ENCODE results near the gene PLB1.
A peak's percentile ranks its signal among the peaks of the same experiment; 100 is the strongest.
"Not testable (repeated sequence)": the region's sequence is repeated elsewhere in the genome, so short reads cannot be mapped to it uniquely, and the experiment has no call there.

PLB1 gene

DNA sequence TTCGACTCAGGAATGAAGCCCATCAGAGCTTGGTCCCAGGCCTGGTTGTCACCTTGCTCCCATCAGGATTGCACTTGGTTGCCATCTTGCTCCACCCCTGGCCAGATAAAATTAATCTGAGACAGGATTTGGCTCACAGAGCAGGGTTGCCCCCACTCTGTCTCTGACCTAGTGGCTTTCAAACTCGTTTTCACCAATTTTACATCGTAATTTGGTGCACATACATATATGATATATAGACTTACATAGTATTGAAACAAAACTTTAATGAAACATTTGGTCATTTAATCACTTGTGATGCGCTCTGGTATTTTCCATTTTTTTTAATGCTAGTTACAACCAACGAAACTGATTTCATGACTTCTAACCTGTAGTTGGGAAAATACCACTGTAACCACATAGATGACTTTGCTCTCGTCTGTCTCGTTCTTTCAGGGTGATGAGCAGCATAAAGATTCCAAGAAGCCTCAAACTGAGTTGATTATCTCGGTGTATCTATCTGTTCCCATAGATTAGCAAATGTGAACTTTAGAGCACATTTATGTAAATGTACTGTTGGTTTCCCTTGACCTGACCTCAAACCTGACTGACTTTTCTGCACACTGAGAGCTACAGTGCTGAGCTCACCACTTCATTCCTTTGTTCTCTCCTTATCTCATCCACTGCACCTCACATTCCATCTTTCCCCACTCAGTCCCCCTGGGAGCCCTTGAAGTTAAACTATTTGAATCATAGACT is 30.5 kb upstream of the PLB1 start:
- no peak for DNase-seq (ENCODE audit: low read depth)

- DNase-seq (ENCODE audit: low read depth): peak; percentile 58
Measured at GRCh38 chr2:28469304-28469703, 26.6 kb upstream of the PLB1 start.

DNA sequence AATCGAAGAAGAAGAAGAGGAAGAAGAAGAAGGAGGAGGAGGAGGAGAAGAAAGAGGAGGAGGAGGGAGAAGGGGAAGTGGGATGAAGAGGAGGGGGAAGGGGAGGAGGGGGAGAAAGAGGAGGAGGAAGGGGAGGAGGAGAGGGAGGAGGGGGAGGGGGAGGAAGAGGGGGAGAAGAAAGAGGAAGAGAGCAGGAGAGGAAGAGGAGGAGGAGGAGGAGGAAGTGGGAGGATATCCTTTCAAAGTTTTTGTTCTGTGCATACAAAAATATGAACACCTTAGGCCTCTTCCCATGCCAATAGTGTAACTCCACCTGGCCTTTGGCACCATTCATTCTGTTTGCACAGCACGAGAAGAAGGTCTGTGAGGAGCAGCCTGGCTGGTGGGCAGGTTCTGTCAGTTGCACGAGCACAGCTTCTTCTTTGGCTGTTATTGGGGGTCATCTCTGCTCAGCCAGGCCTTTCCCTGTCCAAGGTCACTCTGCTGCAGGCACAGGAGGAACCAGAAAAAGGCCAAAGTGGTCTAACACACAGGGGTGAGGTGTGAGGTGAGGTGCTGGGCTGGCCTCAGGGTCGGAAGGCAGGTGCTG is 25.8 kb upstream of the PLB1 start:
- DNase-seq (ENCODE audit: low read depth): no peak

GRCh38 chr2:28470759-28471158 is 25.1 kb upstream of the PLB1 start:
- DNase-seq (ENCODE audit: low read depth): no peak

GRCh38 chr2:28471214-28471613 is 24.6 kb upstream of the PLB1 start:
- no peak for DNase-seq (ENCODE audit: low read depth)

GRCh38 chr2:28471701-28472236 is 24.1 kb upstream of the PLB1 start:
- DNase-seq (ENCODE audit: low read depth): no peak

GRCh38 chr2:28472641-28473040 is 23.2 kb upstream of the PLB1 start:
- not testable (repeated sequence) for DNase-seq (ENCODE audit: low read depth)

DNA sequence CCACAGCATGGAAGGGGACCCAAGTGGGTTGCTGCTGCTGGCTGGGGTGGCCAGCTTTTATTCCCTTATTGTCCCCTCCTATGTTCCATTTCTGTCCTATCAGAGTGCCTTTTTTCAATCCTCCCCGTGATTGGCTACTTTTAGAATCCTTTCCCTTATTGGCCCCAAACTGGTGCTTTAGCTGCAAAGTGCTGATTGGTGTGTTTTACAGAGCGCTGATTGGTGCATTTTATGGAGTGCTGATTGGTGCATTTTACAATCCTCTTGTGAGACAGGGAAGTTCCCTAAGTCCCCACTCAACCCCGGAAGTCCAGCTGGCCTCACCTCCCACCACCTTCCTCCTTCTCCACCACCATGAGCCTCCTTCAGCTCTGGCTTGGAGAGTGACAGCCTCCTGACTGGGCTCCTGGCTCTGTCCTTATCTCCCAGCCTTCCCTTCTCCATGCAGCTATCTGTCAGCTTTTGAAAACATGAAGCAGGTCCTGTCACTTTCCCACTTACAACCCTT is 20.7 kb upstream of the PLB1 start:
- no peak for DNase-seq (ENCODE audit: low read depth)

GRCh38 chr2:28477087-28477486 is 18.8 kb upstream of the PLB1 start:
- no peak for DNase-seq (ENCODE audit: low read depth)

GRCh38 chr2:28477645-28478044 is 18.2 kb upstream of the PLB1 start:
- DNase-seq (ENCODE audit: low read depth): no peak

DNA sequence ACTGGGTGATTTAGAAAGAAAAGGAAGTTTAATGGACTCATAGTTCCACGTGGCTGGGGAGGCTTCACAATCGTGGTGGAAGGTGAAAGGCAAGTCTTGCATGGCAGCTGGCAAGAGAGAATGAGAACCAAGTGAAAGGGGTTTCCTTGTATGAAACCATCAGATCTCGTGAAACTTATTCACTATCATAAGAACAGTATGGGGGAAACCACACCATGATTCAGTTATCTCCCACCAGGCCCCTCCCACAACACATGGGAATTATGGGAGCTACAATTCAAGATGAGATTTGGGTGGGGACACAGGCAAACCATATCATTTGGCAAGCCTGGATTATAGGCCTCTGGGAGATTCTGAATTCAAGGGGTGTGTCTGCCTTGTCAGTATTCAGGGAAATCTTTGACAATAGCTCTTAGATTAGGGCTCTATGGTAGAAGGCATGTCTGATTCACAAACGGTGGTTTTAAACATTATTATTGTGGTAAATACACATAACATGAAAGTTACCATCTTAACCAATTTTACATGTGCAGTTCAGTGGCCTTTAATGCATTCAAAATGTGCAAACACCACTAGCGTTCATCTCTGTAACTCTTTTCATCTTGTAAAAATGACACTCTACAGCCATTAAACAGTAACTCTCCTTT is 15.3 kb upstream of the PLB1 start:
- no peak for DNase-seq (ENCODE audit: low read depth)

DNA sequence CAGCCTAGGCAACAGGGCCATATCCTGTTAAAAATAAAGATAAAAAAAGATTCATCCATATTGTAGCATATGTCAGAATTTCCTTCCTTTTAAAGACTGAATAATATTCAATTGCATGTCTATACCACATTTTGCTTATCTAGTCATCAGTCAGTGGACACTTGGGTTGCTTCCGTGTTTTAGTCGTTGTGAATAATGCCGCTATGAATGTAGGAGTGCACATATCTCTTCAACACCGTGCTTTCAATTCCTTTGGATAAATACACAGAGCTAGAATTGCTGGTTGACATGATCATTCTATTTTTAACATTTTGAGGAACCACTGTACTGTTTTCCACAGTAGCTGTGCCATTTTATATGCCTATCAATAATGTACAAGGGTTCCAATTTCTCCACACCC is 14.0 kb upstream of the PLB1 start:
- DNase-seq (ENCODE audit: low read depth): no peak

DNA sequence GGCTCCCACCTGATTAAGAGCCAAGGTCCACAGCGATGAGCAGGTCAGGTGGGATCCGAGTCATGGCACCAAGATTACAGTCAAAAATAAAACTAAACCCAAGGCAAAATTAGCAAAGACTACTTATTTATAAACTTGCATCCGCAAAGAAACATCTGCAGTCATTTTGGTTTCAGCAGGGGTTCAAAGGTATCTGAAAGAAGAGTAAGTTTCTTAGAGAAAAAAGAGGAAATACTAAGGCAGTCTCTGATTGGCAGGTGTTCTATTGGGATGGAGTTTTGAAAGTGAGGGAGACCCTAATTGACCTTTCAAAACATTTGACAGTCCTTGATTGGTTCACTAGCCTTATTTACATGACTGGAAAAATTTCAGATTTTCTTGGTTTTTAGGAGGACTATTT is 11.0 kb upstream of the PLB1 start:
- DNase-seq (ENCODE audit: low read depth): no peak

GRCh38 chr2:28486526-28486925 is 9.3 kb upstream of the PLB1 start:
- no peak for DNase-seq (ENCODE audit: low read depth)

GRCh38 chr2:28487258-28487657 is 8.6 kb upstream of the PLB1 start:
- no peak for DNase-seq (ENCODE audit: low read depth)

DNA sequence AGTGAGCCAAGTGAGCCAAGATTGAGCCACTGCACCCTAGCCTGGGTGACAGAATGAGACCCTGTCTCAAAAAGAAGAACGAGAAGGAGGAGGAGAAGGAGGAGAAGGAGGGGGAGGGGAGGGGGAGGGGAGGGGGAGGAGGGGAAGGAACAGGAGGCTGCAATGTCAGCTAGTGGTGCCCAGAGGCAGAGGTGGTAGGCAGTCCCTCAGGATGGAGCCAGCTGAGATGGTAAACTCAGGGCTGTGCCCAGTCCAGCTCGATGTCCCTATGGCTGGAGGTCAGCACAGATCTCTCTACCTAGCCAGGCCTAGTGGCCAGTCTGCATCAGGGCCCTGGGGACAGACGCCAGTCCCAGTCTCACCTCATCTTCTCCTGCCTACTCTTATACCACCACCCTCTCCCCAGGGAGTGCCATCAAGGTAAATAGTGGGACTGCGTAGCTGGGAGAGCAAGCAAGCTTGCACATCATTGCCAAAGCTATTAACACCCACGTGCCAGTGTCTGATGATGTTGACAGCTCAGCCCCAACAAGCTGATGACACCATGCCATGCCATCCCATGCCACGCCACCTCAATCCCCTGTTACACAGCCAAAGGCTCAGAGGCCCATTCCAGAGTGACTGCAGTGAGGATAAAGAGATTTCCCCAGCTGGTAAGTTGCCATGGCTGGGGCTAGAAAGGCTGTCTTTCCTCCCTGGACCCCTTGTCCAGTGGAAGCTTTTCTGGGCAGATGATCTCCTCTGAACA is 7.6 kb upstream of the PLB1 start:
- no peak for DNase-seq (ENCODE audit: low read depth)

DNA sequence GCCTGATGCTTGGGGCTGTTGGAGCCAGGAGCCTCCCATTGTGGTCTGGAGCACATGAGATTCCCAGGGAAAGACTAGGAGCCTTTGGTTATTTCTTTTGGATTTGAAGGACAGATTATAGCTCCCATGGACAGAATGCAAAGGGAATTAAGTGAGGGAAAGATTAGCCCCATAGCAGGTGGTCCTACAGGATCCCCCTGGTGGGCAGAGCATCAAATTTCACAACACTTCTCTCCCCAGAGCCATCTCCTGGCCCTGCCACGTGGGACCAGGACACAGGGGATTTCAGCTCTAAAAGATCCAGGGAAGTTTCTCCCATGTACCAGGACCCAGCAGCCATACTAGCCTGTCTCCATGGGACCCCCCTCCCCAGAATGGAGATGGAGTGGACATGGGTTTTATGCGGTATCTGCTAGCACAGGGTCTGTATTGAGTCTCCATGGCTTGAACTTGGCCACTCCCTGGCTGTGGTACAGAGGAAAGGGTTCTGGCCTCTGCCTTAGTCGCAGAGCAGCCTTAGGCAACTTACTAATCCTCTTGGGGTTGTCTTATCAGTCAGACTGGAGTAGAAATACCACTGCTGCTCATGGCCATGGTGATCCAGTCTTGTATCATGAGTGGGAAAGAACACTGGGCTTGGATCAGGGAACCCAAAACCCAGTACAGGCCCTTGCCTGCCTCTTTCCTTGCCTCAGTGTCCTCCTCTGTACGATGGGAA is 6.8 kb upstream of the PLB1 start:
- no peak for DNase-seq (ENCODE audit: low read depth)

GRCh38 chr2:28490558-28490957 is 5.3 kb upstream of the PLB1 start:
- DNase-seq (ENCODE audit: low read depth): no peak

GRCh38 chr2:28492282-28492681 is 3.6 kb upstream of the PLB1 start:
- no peak for DNase-seq (ENCODE audit: low read depth)

DNA sequence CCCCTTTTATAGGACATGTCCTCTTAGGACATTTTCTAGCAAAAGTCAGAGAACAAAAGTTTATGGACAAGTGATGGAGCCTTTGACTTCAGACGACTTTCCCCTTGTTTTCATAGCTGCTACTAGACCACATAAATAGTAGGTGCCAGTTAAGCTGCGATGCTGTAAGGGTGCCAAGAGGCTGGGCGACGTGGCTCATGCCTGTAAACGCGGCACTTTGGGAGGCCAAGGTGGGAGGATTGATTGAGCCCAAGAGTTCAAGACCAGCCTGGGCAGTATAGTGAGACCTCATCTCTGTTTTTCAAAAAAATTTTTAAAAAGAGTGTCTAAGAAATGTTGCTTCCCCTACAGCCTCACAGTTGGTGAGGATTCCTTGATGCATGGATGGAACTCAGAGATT is 2.2 kb upstream of the PLB1 start:
- DNase-seq (ENCODE audit: low read depth): no peak

- no peak for DNase-seq (ENCODE audit: low read depth)
Measured at GRCh38 chr2:28496781-28497180, 921 bp downstream of the PLB1 start.

DNA sequence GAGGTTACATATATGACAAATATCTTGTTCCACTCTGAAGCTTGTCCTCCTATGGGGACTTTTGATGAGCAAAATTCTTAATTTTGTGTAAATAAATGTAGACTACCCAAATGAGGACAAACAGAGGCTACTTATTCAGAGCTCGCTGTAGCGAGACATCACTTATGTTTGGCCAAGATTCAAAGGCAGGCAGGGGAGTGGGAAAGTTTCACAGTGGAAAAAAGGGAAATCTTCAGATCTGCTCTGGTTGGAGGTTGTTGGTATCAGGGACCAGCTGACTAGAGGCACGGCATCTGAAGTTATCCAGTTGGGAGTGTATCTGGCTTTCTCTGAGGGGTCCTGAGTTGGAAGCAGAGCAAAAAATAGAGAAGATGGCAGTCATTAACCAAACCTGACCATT is 1.3 kb downstream of the PLB1 start:
- DNase-seq (ENCODE audit: low read depth): no peak
